Peyer's patch (tissue), 4 donors: Measurements from ENCODE around the gene CYTL1. TPM values are rescaled to one million over a fixed set of nuclear protein-coding genes. Genes with fewer than 3 reads are reported as not detected.

Source experiments
- DNase-seq, 3 donors: peaks; one replicate each; pipeline ENCODE4 v3.0.0-alpha.2; 2017 to 2019
- H3K27ac ChIP-seq, 4 donors: fragments of 200-600 bp; sonication (generic); one replicate each; pipeline ENCODE4 v1.5.1; 2016 to 2019
- H3K27me3 ChIP-seq, 2 donors: fragments of 200-600 bp; sonication (generic); one replicate each; pipeline ENCODE4 v1.5.1; 2019
- H3K36me3 ChIP-seq, 3 donors: fragments of 200-600 bp; sonication (generic); one replicate each; pipeline ENCODE4 v1.5.1; 2016 to 2019
- H3K4me1 ChIP-seq, 4 donors: fragments of 200-600 bp; sonication (generic); one replicate each; pipeline ENCODE4 v1.5.1; 2016 to 2019
- H3K4me3 ChIP-seq, 4 donors: fragments of 200-600 bp; sonication (generic); 1 replicate in 3 of 4; 2 replicates in 1 of 4; pipeline ENCODE4 v1.5.1; 2016 to 2019; ENCODE audit warnings: mild to moderate bottlenecking in 1 of 4
- H3K9me3 ChIP-seq, 4 donors: fragments of 200-600 bp; sonication (generic); one replicate each; pipeline ENCODE4 v1.5.1; 2016 to 2019; ENCODE audit warnings: mild to moderate bottlenecking in 1 of 4
- CTCF ChIP-seq, 6 experiments: fragments of 450-650 bp in 4 of 6; fragments of 200-600 bp in 2 of 6; sonication (generic) in 1 of 6; IDR thresholded peaks; one replicate each; pipeline ENCODE4 v1.5.1; 2017 to 2019; ENCODE audit warnings: antibody characterized with exemption in 6 of 6, mild to moderate bottlenecking in 3 of 6, moderate library complexity in 1 of 6
- POLR2A ChIP-seq, 2 donors: fragments of 450-650 bp; IDR thresholded peaks; one replicate each; pipeline ENCODE4 v1.5.1; 2017; ENCODE audit warnings: antibody characterized with exemption in 2 of 2, mild to moderate bottlenecking in 2 of 2, moderate library complexity in 2 of 2
- total RNA-seq, 4 donors: library from RNA; depleted of rRNA; stranded (reverse); fragments of >200 nt; gene quantifications; one replicate each; pipeline ENCODE4 v1.1.0, GENCODE V29; 2016

Gene CYTL1
- total RNA-seq, 4 donors from 2014 or later: 5.8 TPM; not detected in 3

DNA sequence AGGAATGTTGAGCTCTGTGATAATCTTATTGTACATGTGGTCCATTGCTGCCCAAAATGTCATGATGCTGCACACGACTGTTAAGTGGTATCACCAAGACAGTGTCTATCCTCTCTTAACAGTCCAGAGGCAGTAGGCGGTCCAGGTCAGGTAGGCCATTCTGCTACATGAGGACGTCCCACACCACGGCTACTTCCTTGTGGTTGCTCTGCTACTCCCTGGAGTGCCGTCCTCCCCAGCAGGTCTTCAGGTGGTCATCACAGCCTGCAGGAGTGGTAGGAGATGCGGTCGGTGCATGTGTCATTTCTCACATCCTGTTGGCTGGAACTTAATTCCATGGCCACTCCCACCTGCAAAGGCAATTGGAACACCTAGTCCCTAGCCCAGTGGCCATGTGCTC, 20.5 kb upstream of the CYTL1 start:
- DNase-seq: no peak
- H3K36me3 ChIP-seq: no peaks in the 10 kb centered on the region
- TF ChIP-seq POLR2A (IDR thresholded peaks at IDR 0.05) (no peak), CTCF (IDR thresholded peaks at IDR 0.05) (no peak)
- no peaks in the 10 kb centered on the region for H3K9me3 ChIP-seq
- no peak overlapping the region for H3K4me3 ChIP-seq
- no peak overlapping the region for H3K27ac ChIP-seq
- H3K4me1 ChIP-seq: peaks cover 0 to 1% (median 0%) of the 10 kb centered on the region in 4 donors
- H3K27me3 ChIP-seq: no peaks in the 10 kb centered on the region

- Histone ChIP-seq H3K27me3 (no peaks in the 10 kb centered on the region), H3K27ac (no peak overlapping the region), H3K9me3 (no peaks in the 10 kb centered on the region), H3K4me1 (peaks cover 0 to 14% (median 0%) of the 10 kb centered on the region in 4 donors), H3K4me3 (no peak overlapping the region), H3K36me3 (no peaks in the 10 kb centered on the region)
- peak in 1 of 3 donors; percentile 61 for DNase-seq
- TF ChIP-seq CTCF (IDR thresholded peaks at IDR 0.05): no peak
- no peak for TF ChIP-seq POLR2A (IDR thresholded peaks at IDR 0.05)
Observed at GRCh38 chr4:5037553-5038551, 18.6 kb upstream of the CYTL1 start.

DNA sequence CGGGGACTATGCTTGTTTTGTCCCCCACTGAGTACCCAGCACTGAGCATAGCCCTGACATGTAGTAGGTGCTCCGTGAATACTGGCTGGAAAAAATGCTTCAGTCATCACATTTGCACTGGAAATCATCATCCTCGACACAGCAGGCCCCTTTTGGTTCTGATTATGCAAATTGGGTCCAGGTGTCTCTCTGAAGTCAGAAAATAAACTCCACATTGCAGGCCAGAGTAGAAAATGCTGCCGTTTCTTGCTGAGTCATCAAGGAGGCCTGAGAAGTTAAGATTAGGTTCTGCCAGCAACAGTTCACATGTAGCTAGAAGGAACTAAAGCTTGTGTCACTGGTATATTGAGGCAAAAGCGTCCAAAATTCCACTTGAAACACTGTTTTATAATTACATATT, 17.0 kb upstream of the CYTL1 start:
- DNase-seq: no peak
- Histone ChIP-seq H3K9me3 (no peaks in the 10 kb centered on the region), H3K36me3 (no peaks in the 10 kb centered on the region), H3K4me3 (no peak overlapping the region), H3K27ac (no peak overlapping the region), H3K4me1 (peaks cover 0 to 14% (median 0%) of the 10 kb centered on the region in 4 donors), H3K27me3 (no peaks in the 10 kb centered on the region)
- TF ChIP-seq POLR2A (IDR thresholded peaks at IDR 0.05): no peak
- no peak for TF ChIP-seq CTCF (IDR thresholded peaks at IDR 0.05)

- Histone ChIP-seq H3K9me3 (no peaks in the 10 kb centered on the region), H3K27ac (no peak overlapping the region)
- DNase-seq: no peak
Observed at GRCh38 chr4:5034206-5034605, 14.9 kb upstream of the CYTL1 start.

GRCh38 chr4:5033281-5033841, 14.1 kb upstream of the CYTL1 start:
- Histone ChIP-seq H3K9me3 (no peaks in the 10 kb centered on the region), H3K27ac (peak overlapping the region in 1 of 4 donors; percentile 15), H3K36me3 (no peaks in the 10 kb centered on the region), H3K4me3 (no peak overlapping the region), H3K4me1 (peaks cover 0 to 14% (median 0%) of the 10 kb centered on the region in 4 donors), H3K27me3 (no peaks in the 10 kb centered on the region)
- DNase-seq: no peak
- TF ChIP-seq CTCF (IDR thresholded peaks at IDR 0.05): no peak
- no peak for TF ChIP-seq POLR2A (IDR thresholded peaks at IDR 0.05)

More at GRCh38 chr4:5034206-5034605, 14.9 kb upstream of the CYTL1 start:
- TF ChIP-seq CTCF (IDR thresholded peaks at IDR 0.05) (no peak), POLR2A (IDR thresholded peaks at IDR 0.05) (no peak)
- no peak overlapping the region for H3K4me3 ChIP-seq
- H3K36me3 ChIP-seq: no peaks in the 10 kb centered on the region
- H3K4me1 ChIP-seq: peaks cover 0 to 14% (median 0%) of the 10 kb centered on the region in 4 donors
- no peaks in the 10 kb centered on the region for H3K27me3 ChIP-seq
